Raji (cell line): ENCODE results near the gene GPC1.

Experiments
- POLR2A ChIP-seq: IDR thresholded peaks from 2 replicates; pipeline ENCODE4 v1.6.1; 2011; ENCODE audit warnings: low read depth, low read length, control low read depth; ENCODE audit not compliant: insufficient read depth

Gene GPC1

GRCh38 chr2:240404174-240404852 lies 31.1 kb upstream of the GPC1 start:
- TF ChIP-seq POLR2A, result no peak

- no peak for TF ChIP-seq POLR2A
These were observed 30.3 kb upstream of the GPC1 start for GRCh38 chr2:240405133-240405532.

GRCh38 chr2:240405684-240406313 lies 29.7 kb upstream of the GPC1 start:
- no peak for TF ChIP-seq POLR2A

- TF ChIP-seq POLR2A, result no peak
These were observed 28.4 kb upstream of the GPC1 start for GRCh38 chr2:240407090-240407489.

- TF ChIP-seq POLR2A, result no peak
These were observed 25.5 kb upstream of the GPC1 start for GRCh38 chr2:240410004-240410403.

- no peak for TF ChIP-seq POLR2A
These were observed 24.7 kb upstream of the GPC1 start for GRCh38 chr2:240410808-240411207.

- TF ChIP-seq POLR2A, result no peak
These were observed 24.0 kb upstream of the GPC1 start for GRCh38 chr2:240411261-240412160.

- TF ChIP-seq POLR2A, result no peak
These were observed 23.1 kb upstream of the GPC1 start for GRCh38 chr2:240412211-240412861.

- no peak for TF ChIP-seq POLR2A
These were observed 22.3 kb upstream of the GPC1 start for GRCh38 chr2:240412975-240413812.

GRCh38 chr2:240413813-240414429 lies 21.5 kb upstream of the GPC1 start:
- TF ChIP-seq POLR2A, result no peak

GRCh38 chr2:240416821-240417220 lies 18.6 kb upstream of the GPC1 start:
- no peak for TF ChIP-seq POLR2A

GRCh38 chr2:240418311-240418710 lies 17.2 kb upstream of the GPC1 start:
- TF ChIP-seq POLR2A, result no peak

GRCh38 chr2:240419271-240419670 lies 16.2 kb upstream of the GPC1 start:
- TF ChIP-seq POLR2A, result no peak

- TF ChIP-seq POLR2A, result no peak
These were observed 15.7 kb upstream of the GPC1 start for GRCh38 chr2:240419723-240420122.
